Esophagus muscularis mucosa (tissue), 4 donors: Measurements from ENCODE around the gene PTPRE. TPM values are rescaled to one million over a fixed set of nuclear protein-coding genes. Genes with fewer than 3 reads are reported as not detected.

ENCODE experiments used
- DNase-seq: peaks from one replicate; pipeline ENCODE4 v3.0.0-alpha.2; 2017; ENCODE audit errors: extremely low spot score
- H3K27ac ChIP-seq, 4 donors: fragments of 200-600 bp; sonication (generic); replicated peaks in 1 of 4; 1 replicate in 3 of 4; 2 replicates in 1 of 4; pipeline ENCODE4 v1.5.1; 2016 to 2019; ENCODE audit warnings: mild to moderate bottlenecking in 1 of 4
- H3K27me3 ChIP-seq, 4 donors: fragments of 200-600 bp; sonication (generic); one replicate each; pipeline versions ENCODE4 v1.5.1 to v1.6.0; 2016 to 2019
- H3K36me3 ChIP-seq, 4 donors: fragments of 200-600 bp; sonication (generic); one replicate each; pipeline ENCODE4 v1.5.1; 2016 to 2019
- H3K4me1 ChIP-seq, 4 donors: fragments of 200-600 bp; sonication (generic); one replicate each; pipeline ENCODE4 v1.5.1; 2016 to 2019
- H3K4me3 ChIP-seq, 4 donors: fragments of 200-600 bp; sonication (generic); 1 replicate in 2 of 4; 2 replicates in 2 of 4; pipeline ENCODE4 v1.5.1; 2016 to 2019; ENCODE audit warnings: mild to moderate bottlenecking in 4 of 4, moderate library complexity in 1 of 4
- H3K9me3 ChIP-seq, 4 donors: fragments of 200-600 bp; sonication (generic); 1 replicate in 3 of 4; 2 replicates in 1 of 4; pipeline ENCODE4 v1.5.1; 2016 to 2019
- CTCF ChIP-seq, 3 experiments: fragments of 200-600 bp in 2 of 3; fragments of 450-650 bp in 1 of 3; sonication (generic) in 2 of 3; IDR thresholded peaks; one replicate each; pipeline ENCODE4 v1.5.1; 2017 to 2019; ENCODE audit warnings: antibody characterized with exemption in 3 of 3, mild to moderate bottlenecking in 2 of 3, moderate library complexity in 1 of 3
- EP300 ChIP-seq: sonication (generic); formaldehyde crosslinking; IDR thresholded peaks from one replicate; pipeline ENCODE4 v1.6.1; 2017; ENCODE audit warnings: antibody characterized with exemption
- POLR2A ChIP-seq: fragments of 450-650 bp; IDR thresholded peaks from one replicate; pipeline ENCODE4 v1.6.1; 2017; ENCODE audit warnings: antibody characterized with exemption, moderate library complexity, mild to moderate bottlenecking, low read depth
- POLR2AphosphoS5 ChIP-seq, 2 donors: sonication (generic); formaldehyde crosslinking; IDR thresholded peaks; one replicate each; pipeline ENCODE4 v1.6.1; 2017; ENCODE audit warnings: antibody characterized with exemption in 2 of 2
- WGBS: methylation state at CpG from one replicate; pipeline ENCODE4 v1.1.5; 2018; 5-methylcytosine and 5-hydroxymethylcytosine counted together
- intact Hi-C: fragments of 100-400 bp; cut with DNase I; formaldehyde crosslinking; loops from one replicate; pipeline ENCODE4 v1.15.1; 2023
- total RNA-seq, 4 donors: library from RNA; depleted of rRNA; stranded (reverse); fragments of >200 nt; gene quantifications; one replicate each; pipeline versions ENCODE4 v1.1.0 to v1.2.1, GENCODE V29; 2016

The PTPRE gene
- total RNA-seq, 4 donors from 2014 or later = 8.7 to 22.4 (median 13.3) TPM

DNA sequence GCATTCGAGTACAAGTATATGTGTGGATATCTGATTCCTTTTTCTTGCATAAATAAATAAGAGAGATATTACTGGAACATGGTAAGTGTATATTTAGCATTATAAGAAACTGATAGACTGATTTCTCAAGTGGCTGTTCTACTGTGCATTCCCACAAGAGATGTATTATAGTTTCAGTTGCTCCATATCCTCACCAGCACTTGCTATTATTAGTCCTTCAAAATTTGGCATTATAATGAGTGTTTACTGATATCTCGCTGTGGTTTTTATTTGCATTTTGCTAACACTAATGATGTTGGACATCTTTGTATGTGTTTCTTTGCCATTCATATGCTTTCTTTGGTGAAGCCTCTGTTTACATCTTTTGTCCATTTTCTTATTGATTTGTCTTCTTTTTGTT, 9.7 kb upstream of the PTPRE start:
- Histone ChIP-seq H3K27me3 (peaks cover 0 to 3% (median 0%) of the 10 kb centered on the region in 4 donors), H3K27ac (no peak overlapping the region), H3K4me1 (no peaks in the 10 kb centered on the region), H3K9me3 (peaks cover 0 to 3% (median 0%) of the 10 kb centered on the region in 4 donors), H3K36me3 (no peaks in the 10 kb centered on the region), H3K4me3 (no peak overlapping the region)
- intact Hi-C loops = no loop called here
- 83% methylated on average over 2 of the region's 2 CpGs for WGBS
- DNase-seq = no peak
- TF ChIP-seq CTCF (IDR thresholded peaks at IDR 0.05) (no peak), POLR2AphosphoS5 (IDR thresholded peaks at IDR 0.05) (no peak), POLR2A (no peak), EP300 (no peak)

- DNase-seq = no peak
- H3K4me3 ChIP-seq = no peak overlapping the region
- intact Hi-C loops = loop anchor here (10.0 kb wide), 1 partner anchor 175 kb away; no protein-coding TSS in a partner anchor
- peaks cover 0 to 11% (median 0%) of the 10 kb centered on the region in 4 donors for H3K27me3 ChIP-seq
- no peaks in the 10 kb centered on the region for H3K4me1 ChIP-seq
- peaks cover 0 to 3% (median 0%) of the 10 kb centered on the region in 4 donors for H3K9me3 ChIP-seq
- WGBS = 64% methylated on average over 3 of the region's 3 CpGs
- TF ChIP-seq POLR2AphosphoS5 (IDR thresholded peaks at IDR 0.05) (no peak), EP300 (no peak)
- H3K27ac ChIP-seq = no peak overlapping the region
- H3K36me3 ChIP-seq = no peaks in the 10 kb centered on the region
Observed at GRCh38 chr10:127899766-127900387, 7.0 kb upstream of the PTPRE start.

GRCh38 chr10:127903789-127904188, 3.1 kb upstream of the PTPRE start:
- intact Hi-C loops = loop anchor here (10.0 kb wide), 1 partner anchor 171 kb away; no protein-coding TSS in a partner anchor
- H3K4me1 ChIP-seq = peaks cover 7 to 23% (median 21%) of the 10 kb centered on the region in 4 donors
- peaks cover 0 to 46% (median 0%) of the 10 kb centered on the region in 4 donors for H3K27me3 ChIP-seq
- no peak overlapping the region for H3K27ac ChIP-seq
- H3K9me3 ChIP-seq = no peaks in the 10 kb centered on the region
- 85% methylated on average over 5 of the region's 5 CpGs for WGBS
- no peak for TF ChIP-seq CTCF (IDR thresholded peaks at IDR 0.05)
- no peak for TF ChIP-seq POLR2A
- no peak for TF ChIP-seq POLR2AphosphoS5 (IDR thresholded peaks at IDR 0.05)
- TF ChIP-seq EP300 = no peak
- no peaks in the 10 kb centered on the region for H3K36me3 ChIP-seq
- H3K4me3 ChIP-seq = no peak overlapping the region
- peak; percentile 57 for DNase-seq

DNA sequence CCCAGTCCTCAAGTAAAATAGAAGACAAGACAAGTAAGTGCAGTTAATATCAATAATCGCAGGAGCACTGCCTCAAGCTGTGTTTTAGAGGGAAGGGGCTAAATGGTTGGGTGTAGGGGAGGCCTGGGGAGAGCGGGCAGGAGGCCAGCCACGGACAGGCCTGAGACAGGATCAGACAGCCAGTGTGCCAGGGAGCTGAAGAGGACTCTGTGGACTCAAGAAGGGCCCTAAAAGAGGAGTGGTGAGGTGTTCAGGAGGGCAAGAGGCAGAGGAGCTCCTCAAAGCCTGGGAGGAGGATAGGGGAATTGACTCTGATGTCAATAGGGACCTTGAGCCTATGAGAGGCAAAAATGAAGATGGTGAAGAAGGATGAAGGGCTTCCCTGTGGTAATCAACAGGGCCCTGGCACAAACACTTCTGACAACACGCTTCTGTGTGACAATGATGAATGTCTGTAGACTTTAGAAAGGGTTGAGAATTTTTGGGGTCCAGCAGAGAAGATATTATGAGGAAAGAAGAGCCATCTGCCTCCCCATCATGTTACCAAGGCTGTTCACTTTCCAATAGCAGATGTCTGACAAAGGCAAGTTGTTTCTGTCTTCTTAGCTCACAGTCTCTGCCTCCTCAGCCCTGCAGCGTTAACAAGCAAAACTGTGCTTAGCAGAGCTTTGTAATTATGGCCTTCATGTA, 2.4 kb upstream of the PTPRE start:
- DNase-seq = peak; percentile 91
- Histone ChIP-seq H3K27me3 (peaks cover 0 to 51% (median 0%) of the 10 kb centered on the region in 4 donors), H3K9me3 (no peaks in the 10 kb centered on the region), H3K27ac (no peak overlapping the region), H3K36me3 (no peaks in the 10 kb centered on the region), H3K4me3 (no peak overlapping the region), H3K4me1 (peaks cover 14 to 27% (median 25%) of the 10 kb centered on the region in 4 donors)
- 85% methylated on average over 5 of the region's 5 CpGs for WGBS
- TF ChIP-seq CTCF (IDR thresholded peaks at IDR 0.05) (no peak), POLR2AphosphoS5 (IDR thresholded peaks at IDR 0.05) (no peak), EP300 (no peak), POLR2A (no peak)
- intact Hi-C loops = loop anchor here (10.0 kb wide), 1 partner anchor 170 kb away; no protein-coding TSS in a partner anchor

GRCh38 chr10:127905001-127905847, 1.7 kb upstream of the PTPRE start:
- 84% methylated on average over 14 of the region's 14 CpGs for WGBS
- intact Hi-C loops = loop anchor here (10.0 kb wide), 1 partner anchor 170 kb away; no protein-coding TSS in a partner anchor
- DNase-seq = peak; percentile 89

More at GRCh38 chr10:127905001-127905847, 1.7 kb upstream of the PTPRE start:
- no peaks in the 10 kb centered on the region for H3K9me3 ChIP-seq
- TF ChIP-seq EP300 (no peak), POLR2AphosphoS5 (IDR thresholded peaks at IDR 0.05) (no peak), CTCF (IDR thresholded peaks at IDR 0.05) (no peak), POLR2A (no peak)
- H3K36me3 ChIP-seq = no peaks in the 10 kb centered on the region
- H3K4me3 ChIP-seq = no peak overlapping the region
- H3K4me1 ChIP-seq = peaks cover 14 to 27% (median 25%) of the 10 kb centered on the region in 4 donors
- H3K27ac ChIP-seq = no peak overlapping the region
- peaks cover 0 to 51% (median 0%) of the 10 kb centered on the region in 4 donors for H3K27me3 ChIP-seq
